Fibroblast of lung (primary cell): ENCODE measurements around the gene GTPBP1. TPM values are rescaled to one million over a fixed set of nuclear protein-coding genes. Genes with fewer than 3 reads are reported as not detected.
A peak's percentile ranks its signal among the peaks of the same experiment; 100 is the strongest.

ENCODE experiments used
- DNase-seq, 2 donors: peaks; one replicate each; pipeline versions ENCODE4 v3.0.0 to v3.0.0-alpha.2; 2010; ENCODE audit warnings: low read depth in 2 of 2
- H2AFZ ChIP-seq: 2 replicates; pipeline ENCODE4 v1.5.1; 2012; ENCODE audit warnings: low read length, control low read depth, inconsistent platforms
- H3K27ac ChIP-seq: 2 replicates; pipeline ENCODE4 v1.5.1; 2011; ENCODE audit warnings: low read length, control low read depth; ENCODE audit not compliant: insufficient read depth
- H3K27me3 ChIP-seq: 2 replicates; pipeline ENCODE4 v1.5.1; 2011; ENCODE audit warnings: mild to moderate bottlenecking, low read length; ENCODE audit not compliant: control insufficient read depth, insufficient read depth
- H3K36me3 ChIP-seq: 2 replicates; pipeline ENCODE4 v1.5.1; 2011; ENCODE audit warnings: low read length; ENCODE audit not compliant: control insufficient read depth, insufficient read depth
- H3K4me1 ChIP-seq: 2 replicates; pipeline ENCODE4 v1.5.1; 2011; ENCODE audit warnings: low read length; ENCODE audit not compliant: control insufficient read depth, insufficient read depth; ENCODE audit errors: extremely low read depth
- H3K4me2 ChIP-seq: 2 replicates; pipeline ENCODE4 v1.5.1; 2011; ENCODE audit warnings: low read length, control low read depth; ENCODE audit not compliant: insufficient read depth; ENCODE audit errors: extremely low read depth
- H3K4me3 ChIP-seq, 4 experiments: fragments of 200-600 bp in 1 of 4; sonication (generic) in 1 of 4; replicated peaks in 1 of 4; 2 replicates each; pipeline ENCODE4 v1.5.1; 2011 to 2016; ENCODE audit warnings: low read length in 4 of 4, low read depth in 3 of 4, mild to moderate bottlenecking in 3 of 4, control low read depth in 2 of 4, inconsistent platforms in 1 of 4, mixed read lengths in 1 of 4; ENCODE audit not compliant: insufficient read depth in 1 of 4; ENCODE audit errors: control extremely low read depth in 1 of 4
- H3K79me2 ChIP-seq: 2 replicates; pipeline ENCODE4 v1.5.1; 2012; ENCODE audit warnings: mild to moderate bottlenecking, low read length, inconsistent platforms; ENCODE audit not compliant: control insufficient read depth, insufficient read depth
- H3K9ac ChIP-seq: 2 replicates; pipeline ENCODE4 v1.5.1; 2011; ENCODE audit warnings: mild to moderate bottlenecking, low read length, control low read depth; ENCODE audit not compliant: insufficient read depth
- H3K9me3 ChIP-seq: 2 replicates; pipeline ENCODE4 v1.5.1; 2012; ENCODE audit warnings: low read depth, low read length; ENCODE audit not compliant: control insufficient read depth, insufficient read depth
- H4K20me1 ChIP-seq: 2 replicates; pipeline ENCODE4 v1.5.1; 2011; ENCODE audit warnings: low read length; ENCODE audit not compliant: control insufficient read depth, insufficient read depth; ENCODE audit errors: extremely low read depth
- CTCF ChIP-seq, 2 donors: IDR thresholded peaks in 1 of 2; conservative IDR thresholded peaks in 1 of 2; 1 replicate in 1 of 2; 2 replicates in 1 of 2; pipeline ENCODE4 v1.5.1; 2011 to 2012; ENCODE audit warnings: low read length in 2 of 2, control low read depth in 1 of 2, inconsistent platforms in 1 of 2, low read depth in 1 of 2, mild to moderate bottlenecking in 1 of 2
- EZH2 ChIP-seq: IDR thresholded peaks from 2 replicates; pipeline ENCODE4 v1.5.1; 2012; ENCODE audit warnings: low read length, control low read depth, mild to moderate bottlenecking; ENCODE audit errors: missing control alignments
- polyA plus RNA-seq, 2 donors: library from polyadenylated mRNA; depleted of rRNA in 1 of 2; stranded (reverse) in 1 of 2; unstranded in 1 of 2; fragments of >200 nt; gene quantifications; 2 replicates each; pipeline ENCODE4 v1.2.1, GENCODE V29; 2011 to 2012; ENCODE audit warnings: missing spikeins in 1 of 2
- total RNA-seq: library from RNA; depleted of rRNA; stranded (reverse); fragments of >200 nt; gene quantifications from 2 replicates; pipeline ENCODE4 v1.2.1, GENCODE V29; 2014

The GTPBP1 gene
- total and polyA plus RNA-seq, 2 donors (not counting 1 experiment from before 2014, with no cell fraction given) = 20.6 to 23.1 TPM

DNA sequence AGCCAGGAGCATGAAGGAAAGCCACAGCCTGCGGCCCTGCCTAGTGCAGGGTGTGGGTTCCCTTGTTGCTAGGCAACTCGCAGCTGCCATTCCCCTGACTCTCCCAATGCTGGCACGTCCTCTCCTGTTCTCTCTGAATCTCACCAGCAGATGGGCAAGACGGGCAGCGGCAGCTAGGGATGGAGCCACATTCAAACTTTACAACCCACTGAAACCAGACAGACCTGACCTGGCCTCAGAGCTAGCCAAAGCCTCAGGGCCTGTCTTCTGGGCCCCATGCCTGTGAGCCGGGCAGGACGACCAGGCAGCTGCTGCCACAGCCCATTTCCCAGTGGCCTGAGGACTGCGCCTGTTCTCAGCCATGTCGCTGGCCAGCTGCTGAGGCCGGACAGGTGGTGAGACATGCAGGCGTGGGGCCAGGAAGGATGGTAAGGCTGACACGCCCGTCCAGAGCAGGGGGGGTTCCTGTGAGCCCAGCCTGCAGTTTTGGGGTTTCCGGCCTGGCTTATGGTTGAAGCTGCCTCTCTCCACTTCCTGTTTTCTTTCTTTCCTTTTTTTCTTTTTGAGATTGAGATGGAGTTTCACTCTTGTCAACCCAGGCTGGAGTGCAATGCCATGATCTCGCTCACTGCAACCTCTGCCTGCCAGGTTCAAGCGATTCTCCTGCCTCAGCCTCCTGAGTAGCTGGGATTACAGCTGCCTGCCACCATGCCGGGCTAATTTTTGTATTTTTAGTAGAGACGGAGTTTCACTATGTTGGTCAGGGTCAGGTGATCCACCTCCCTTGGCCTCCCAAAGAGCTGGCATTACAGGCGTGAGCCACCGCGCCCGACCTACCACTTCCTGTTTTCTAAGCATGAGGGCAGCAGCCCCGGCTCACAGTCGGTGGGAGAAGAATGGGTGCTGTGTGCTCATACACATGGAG, 45.9 kb downstream of the GTPBP1 start:
- H3K4me2 ChIP-seq = no peak overlapping the region
- H2AFZ ChIP-seq = no peak overlapping the region
- no peak overlapping the region for H3K9ac ChIP-seq
- H3K9me3 ChIP-seq = no peaks in the 10 kb centered on the region
- H3K27me3 ChIP-seq = no peaks in the 10 kb centered on the region
- no peaks in the 10 kb centered on the region for H4K20me1 ChIP-seq
- no peak overlapping the region for H3K4me3 ChIP-seq
- H3K79me2 ChIP-seq = peaks cover 18% of the 10 kb centered on the region
- no peak for TF ChIP-seq CTCF (conservative IDR thresholded peaks at IDR 0.05 in 1 of 2, IDR thresholded peaks at IDR 0.05 in 1 of 2; ENCODE audit: low read depth in 1 of 2, low read length in 2 of 2)
- no peak for TF ChIP-seq EZH2
- peaks cover 6% of the 10 kb centered on the region for H3K4me1 ChIP-seq
- no peak overlapping the region for H3K27ac ChIP-seq
- H3K36me3 ChIP-seq = peaks cover 35% of the 10 kb centered on the region
- DNase-seq = peak in 1 of 2 donors; percentile 37

DNA sequence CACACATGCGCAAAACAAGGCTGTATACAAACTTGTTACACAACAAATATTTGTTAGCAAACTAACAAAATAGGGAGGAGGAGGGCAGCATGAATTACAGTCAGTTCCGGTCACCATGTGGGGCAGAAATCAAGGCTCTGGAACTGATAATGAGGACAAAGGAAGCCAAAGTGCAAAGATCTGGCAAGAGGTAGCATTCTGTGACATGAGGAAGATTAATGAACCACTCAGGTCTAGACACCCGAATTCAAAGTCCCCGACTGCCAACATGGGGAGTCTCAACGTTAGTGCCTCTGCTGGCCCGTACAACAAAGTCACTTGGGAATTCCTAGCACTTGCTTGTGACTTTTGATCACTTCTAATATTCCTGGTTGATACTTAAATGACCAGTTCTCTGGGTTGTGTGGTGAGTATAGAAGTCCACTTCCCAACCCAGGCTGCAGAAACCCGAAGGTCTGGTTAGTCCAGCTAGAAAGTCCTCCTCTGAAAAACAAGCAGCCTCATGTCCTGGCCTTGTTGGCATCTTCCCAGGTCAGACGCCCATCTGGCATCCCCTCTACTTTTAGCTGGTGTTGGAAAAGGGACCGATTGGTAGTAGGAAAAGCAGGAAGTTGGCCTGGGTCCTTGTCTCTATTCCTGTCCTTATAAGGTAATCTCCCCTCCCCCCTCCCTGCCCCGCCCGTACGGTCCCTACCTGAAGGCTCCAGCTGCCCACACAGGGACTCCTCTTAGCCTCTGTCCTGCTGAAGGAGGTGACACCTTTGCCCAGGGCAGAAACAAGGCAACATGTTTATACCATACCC, 48.4 kb downstream of the GTPBP1 start:
- Histone ChIP-seq H3K9me3 (no peaks in the 10 kb centered on the region), H3K9ac (no peak overlapping the region), H3K27me3 (no peaks in the 10 kb centered on the region), H3K36me3 (peaks cover 30% of the 10 kb centered on the region), H3K4me3 (peak overlapping the region; percentile 68 to 79 (median 72)), H3K27ac (peak overlapping the region; percentile 90), H3K4me1 (peaks cover 7% of the 10 kb centered on the region), H2AFZ (peak overlapping the region; percentile 45), H3K79me2 (peaks cover 18% of the 10 kb centered on the region), H3K4me2 (peak overlapping the region; percentile 96), H4K20me1 (no peaks in the 10 kb centered on the region)
- no peak for TF ChIP-seq EZH2
- no peak for TF ChIP-seq CTCF (conservative IDR thresholded peaks at IDR 0.05 in 1 of 2, IDR thresholded peaks at IDR 0.05 in 1 of 2; ENCODE audit: low read depth in 1 of 2, low read length in 2 of 2)
- peak; percentile 73 to 86 for DNase-seq

GRCh38 chr22:38754751-38755154, 49.0 kb downstream of the GTPBP1 start:
- H3K4me1 ChIP-seq = peaks cover 7% of the 10 kb centered on the region
- no peaks in the 10 kb centered on the region for H3K27me3 ChIP-seq
- TF ChIP-seq EZH2 = no peak
- no peak for TF ChIP-seq CTCF (conservative IDR thresholded peaks at IDR 0.05 in 1 of 2, IDR thresholded peaks at IDR 0.05 in 1 of 2; ENCODE audit: low read depth in 1 of 2, low read length in 2 of 2)
- peak; percentile 33 to 69 for DNase-seq
- H3K79me2 ChIP-seq = peaks cover 18% of the 10 kb centered on the region
- H3K9me3 ChIP-seq = no peaks in the 10 kb centered on the region
- H2AFZ ChIP-seq = peak overlapping the region; percentile 45
- peaks cover 27% of the 10 kb centered on the region for H3K36me3 ChIP-seq
- H3K4me3 ChIP-seq = peak overlapping the region; percentile 68 to 79 (median 72)
- no peaks in the 10 kb centered on the region for H4K20me1 ChIP-seq
- peak overlapping the region; percentile 77 for H3K9ac ChIP-seq
- H3K4me2 ChIP-seq = peak overlapping the region; percentile 96
- H3K27ac ChIP-seq = peak overlapping the region; percentile 90
